Astrocyte of the hippocampus (primary cell): ENCODE results near the gene COX6B1.
A peak's percentile ranks its signal among the peaks of the same experiment; 100 is the strongest.
"Not testable (repeated sequence)": the region's sequence is repeated elsewhere in the genome, so short reads cannot be mapped to it uniquely, and the experiment has no call there.

ENCODE experiments used
- DNase-seq: peaks from one replicate; pipeline ENCODE4 v3.0.0; 2011; ENCODE audit warnings: low read depth, low spot score

The COX6B1 gene

DNA sequence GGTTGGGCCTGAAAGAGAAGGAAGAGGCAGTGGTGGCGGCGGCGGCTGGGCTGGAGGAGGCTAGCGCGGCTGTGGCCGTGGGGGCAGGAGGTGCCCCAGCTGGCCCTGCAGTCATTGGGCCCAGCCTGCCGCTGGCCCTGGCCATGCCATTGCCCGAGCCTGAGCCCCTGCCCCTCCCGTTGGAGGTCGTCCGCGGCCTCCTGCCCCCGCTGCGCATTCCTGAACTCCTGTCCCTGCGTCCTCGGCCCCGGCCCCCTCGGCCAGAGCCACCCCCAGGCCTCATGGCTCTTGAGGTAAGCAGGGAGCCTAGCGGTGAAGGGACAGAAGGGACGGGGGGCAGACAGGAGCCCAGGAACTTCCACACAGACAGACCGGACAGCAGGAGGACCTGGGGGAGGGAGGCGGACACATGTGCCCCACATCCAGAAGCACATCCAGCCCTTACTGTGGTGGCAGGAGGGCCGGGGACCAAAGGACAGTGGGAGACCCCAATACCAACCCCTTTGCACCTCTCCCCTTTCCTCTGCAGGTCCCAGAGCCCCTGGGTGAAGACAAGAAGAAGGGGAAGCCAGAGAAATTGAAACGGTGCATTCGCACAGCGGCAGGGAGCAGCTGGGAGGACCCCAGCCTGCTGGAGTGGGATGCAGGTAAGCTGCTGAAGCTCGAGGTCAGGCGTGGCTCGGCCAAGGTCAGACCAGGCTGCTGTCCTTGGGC is 14.2 kb upstream of the COX6B1 start:
- DNase-seq = no peak

DNA sequence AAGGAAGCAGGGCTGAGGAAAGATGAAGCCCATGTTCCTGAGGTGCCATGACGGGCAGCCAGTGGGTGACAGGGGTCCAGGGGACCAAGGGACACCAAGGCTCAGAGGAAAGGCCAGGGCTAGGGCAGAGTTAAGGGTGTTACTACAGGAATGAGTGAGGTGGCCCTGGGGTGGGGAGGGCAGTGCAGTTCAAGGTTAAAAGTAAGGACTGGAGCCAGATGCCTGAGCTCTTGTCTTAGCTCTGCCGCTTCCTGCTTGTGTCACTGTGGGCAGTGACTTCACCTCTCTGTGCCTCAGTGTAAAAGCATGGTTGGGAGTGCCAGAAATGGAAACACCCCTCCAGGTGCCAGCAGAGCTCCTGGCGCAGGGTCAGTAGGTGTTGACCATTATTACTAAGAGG is 11.5 kb upstream of the COX6B1 start:
- no peak for DNase-seq

DNA sequence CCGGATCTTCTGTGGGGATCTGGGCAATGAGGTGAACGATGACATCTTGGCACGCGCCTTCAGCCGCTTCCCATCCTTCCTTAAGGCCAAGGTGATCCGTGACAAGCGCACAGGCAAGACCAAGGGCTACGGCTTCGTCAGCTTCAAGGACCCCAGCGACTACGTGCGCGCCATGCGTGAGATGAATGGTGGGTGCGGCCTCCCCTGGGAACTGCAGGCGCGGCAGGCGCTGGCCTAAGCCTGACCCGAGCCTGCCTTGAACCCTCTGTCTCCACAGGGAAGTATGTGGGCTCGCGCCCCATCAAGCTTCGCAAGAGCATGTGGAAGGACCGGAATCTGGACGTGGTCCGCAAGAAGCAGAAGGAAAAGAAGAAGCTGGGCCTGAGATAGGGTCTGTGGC is 11.0 kb upstream of the COX6B1 start:
- no peak for DNase-seq

DNA sequence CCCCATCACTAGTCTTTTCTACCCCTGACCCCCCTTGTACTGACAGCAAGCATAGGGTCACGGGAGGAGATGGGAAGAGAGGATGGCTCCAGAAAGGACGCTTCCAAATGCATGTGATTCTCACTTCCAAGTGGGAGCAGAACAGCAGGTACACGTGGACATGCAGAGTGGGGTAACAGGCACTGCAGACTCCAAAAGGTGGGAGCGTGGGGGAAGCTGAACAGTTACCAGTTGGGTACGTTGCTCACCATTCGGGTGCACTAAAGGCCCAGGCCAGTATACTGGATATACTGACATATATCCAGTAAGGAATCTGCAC is 8.8 kb upstream of the COX6B1 start:
- DNase-seq = no peak

DNA sequence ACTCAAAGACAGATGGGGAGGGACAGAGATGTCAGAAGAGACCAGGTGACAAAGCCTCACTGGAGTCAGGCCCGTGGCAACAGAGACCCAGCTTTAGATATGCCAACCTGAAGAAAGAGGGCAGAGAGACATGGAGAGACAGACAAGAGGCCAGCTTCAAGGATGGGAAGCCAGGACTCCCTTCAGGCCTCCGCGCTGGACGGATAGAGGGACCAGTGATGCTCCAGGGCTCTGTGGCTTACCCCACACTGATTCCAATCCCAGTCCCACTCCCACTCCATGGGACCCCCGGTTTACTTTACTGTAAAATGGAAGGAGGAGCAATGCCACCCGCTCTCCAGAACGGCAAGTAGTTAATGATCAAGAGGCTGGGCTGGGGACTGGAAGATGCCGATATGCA is 8.3 kb upstream of the COX6B1 start:
- no peak for DNase-seq

DNA sequence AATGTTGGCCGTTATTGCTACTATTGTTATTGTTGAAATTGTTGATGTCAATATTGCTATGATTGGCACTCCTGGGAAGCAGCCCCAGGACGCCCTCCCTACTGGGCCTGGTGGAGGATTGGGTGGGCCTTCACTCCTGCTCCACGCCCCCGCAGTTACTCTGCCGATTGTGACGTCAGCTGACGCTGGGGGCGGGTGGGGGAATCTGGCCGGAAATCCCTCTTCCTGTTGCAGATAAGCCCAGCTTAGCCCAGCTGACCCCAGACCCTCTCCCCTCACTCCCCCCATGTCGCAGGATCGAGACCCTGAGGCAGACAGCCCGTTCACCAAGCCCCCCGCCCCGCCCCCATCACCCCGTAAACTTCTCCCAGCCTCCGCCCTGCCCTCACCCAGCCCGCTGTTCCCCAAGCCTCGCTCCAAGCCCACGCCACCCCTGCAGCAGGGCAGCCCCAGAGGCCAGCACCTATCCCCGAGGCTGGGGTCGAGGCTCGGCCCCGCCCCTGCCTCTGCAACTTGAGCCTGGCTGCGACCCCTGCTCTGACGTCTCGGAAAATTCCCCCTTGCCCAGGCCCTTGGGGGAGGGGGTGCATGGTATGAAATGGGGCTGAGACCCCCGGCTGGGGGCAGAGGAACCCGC is 6.5 kb upstream of the COX6B1 start, which contains the start of gene ETV2:
Gene ETV2 (plus strand): TSS at position 231 of the 637 bp plus-strand sequence. CDS start 716 bp downstream, outside the sequence.
- peak; percentile 21 for DNase-seq

DNA sequence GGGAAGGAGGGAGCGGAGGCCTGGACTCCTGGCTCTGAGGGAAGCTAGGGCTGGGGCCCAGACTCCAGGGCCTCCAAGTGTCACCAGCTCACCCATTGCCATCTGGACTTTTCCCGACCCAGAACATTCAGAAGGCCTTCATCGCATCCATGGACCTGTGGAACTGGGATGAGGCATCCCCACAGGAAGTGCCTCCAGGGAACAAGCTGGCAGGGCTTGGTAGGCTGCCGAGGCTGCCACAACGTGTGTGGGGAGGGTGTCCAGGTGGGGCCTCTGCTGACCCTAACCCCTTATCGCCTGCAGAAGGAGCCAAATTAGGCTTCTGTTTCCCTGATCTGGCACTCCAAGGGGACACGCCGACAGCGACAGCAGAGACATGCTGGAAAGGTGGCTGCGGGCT is 5.8 kb upstream of the COX6B1 start:
- no peak for DNase-seq

DNA sequence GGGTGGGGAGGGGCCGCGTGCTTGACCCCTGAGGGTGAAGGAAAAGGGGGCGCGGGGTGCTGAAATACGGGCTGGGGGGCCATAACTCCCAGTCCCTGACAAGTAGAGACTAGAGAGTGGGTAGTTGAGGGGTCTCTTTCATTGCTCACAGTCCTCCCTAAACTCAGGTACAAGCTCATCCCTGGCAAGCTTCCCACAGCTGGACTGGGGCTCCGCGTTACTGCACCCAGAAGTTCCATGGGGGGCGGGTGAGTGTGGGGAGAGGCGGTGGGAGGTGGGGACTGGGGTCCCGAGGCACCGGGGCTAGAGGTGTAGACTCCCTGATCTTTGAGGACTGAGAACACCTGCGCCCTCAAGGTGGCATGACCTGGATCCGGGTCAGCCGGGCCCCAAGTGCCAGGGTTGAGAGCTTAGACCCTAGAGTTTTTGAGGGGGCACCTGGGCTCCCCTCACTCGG is 5.3 kb upstream of the COX6B1 start:
- no peak for DNase-seq

DNA sequence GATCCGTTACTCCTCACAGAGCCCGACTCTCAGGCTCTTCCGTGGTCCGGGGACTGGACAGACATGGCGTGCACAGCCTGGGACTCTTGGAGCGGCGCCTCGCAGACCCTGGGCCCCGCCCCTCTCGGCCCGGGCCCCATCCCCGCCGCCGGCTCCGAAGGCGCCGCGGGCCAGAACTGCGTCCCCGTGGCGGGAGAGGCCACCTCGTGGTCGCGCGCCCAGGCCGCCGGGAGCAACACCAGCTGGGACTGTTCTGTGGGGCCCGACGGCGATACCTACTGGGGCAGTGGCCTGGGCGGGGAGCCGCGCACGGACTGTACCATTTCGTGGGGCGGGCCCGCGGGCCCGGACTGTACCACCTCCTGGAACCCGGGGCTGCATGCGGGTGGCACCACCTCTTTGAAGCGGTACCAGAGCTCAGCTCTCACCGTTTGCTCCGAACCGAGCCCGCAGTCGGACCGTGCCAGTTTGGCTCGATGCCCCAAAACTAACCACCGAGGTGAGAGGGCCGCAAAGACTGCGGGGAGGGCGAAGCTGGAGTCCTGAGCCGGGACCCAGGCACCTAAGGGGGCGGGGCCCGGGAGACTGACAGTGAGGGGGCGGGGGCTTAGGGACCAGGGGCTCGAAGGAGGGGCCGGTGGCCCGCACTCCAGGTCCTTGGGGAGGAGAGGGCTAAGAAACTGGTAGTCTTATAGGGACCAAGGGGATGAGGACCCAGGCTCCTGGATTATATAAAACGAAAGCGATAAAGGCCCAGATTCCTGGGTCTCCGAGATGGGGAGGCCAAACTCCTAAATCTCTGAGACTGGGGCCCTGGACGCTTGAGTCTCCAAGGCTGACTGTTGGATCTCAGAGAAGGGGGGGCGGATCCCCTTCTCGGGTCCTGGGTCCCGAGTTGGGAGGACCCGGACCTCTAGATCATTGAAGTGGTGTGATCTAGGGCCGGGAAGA is 4.6 kb upstream of the COX6B1 start:
- DNase-seq = peak; percentile 90

DNA sequence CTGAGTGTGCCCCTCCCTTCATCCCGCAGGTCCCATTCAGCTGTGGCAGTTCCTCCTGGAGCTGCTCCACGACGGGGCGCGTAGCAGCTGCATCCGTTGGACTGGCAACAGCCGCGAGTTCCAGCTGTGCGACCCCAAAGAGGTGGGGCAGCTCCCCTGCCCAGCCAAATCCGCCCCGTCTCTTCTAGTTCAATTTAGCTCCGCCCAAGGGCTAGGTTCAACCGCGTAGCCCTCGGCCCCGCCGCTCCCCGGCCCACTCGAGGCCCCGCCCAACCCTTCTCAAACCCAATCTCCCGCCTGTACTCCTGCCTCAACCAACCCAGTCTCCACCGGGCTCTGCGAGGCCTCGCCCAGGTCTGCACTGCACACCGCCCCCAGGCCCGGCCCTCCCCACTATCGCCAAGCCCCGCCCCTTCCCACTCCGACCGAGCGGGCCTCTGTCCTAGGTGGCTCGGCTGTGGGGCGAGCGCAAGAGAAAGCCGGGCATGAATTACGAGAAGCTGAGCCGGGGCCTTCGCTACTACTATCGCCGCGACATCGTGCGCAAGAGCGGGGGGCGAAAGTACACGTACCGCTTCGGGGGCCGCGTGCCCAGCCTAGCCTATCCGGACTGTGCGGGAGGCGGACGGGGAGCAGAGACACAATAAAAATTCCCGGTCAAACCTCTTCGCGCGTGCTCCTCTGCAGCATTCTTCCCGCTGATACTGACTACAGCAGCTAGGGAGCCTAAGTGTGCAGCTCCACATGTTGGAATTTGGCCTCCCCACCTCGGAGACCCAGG is 3.7 kb upstream of the COX6B1 start:
- DNase-seq = peak; percentile 96

DNA sequence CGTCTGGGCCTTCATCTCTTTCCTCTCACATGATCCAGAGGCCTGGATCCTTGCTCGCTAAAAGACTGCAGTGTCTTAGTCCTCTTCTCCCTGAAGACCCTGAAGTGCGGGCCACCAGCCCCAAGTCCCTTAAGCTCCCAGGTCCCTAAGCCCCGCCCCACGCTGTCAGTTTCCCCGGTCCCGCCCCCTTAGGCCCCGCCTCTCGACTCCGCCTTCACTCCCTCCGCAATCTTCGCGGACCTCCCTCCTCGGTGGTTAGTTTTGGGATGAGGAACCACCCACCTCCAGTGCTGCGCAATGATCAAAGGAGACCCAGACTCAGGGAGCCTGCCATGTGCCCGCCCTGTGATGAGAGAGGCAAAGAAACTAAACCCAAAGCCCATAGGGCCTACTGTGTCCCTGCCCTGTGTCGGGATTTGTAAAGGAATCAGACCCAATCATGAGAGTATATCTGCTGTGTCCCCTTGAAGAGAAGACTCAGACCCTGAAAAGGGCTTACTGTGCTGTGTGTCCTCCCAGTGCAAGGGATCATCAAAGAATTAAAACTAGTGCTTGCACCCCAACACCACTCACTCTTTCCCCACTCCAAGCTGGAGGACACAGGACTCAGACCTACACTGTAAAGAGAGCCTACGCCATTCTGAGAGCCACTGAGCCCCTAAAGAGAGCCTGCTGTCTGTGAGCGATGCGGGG is 3.0 kb upstream of the COX6B1 start:
- peak; percentile 73 for DNase-seq

DNA sequence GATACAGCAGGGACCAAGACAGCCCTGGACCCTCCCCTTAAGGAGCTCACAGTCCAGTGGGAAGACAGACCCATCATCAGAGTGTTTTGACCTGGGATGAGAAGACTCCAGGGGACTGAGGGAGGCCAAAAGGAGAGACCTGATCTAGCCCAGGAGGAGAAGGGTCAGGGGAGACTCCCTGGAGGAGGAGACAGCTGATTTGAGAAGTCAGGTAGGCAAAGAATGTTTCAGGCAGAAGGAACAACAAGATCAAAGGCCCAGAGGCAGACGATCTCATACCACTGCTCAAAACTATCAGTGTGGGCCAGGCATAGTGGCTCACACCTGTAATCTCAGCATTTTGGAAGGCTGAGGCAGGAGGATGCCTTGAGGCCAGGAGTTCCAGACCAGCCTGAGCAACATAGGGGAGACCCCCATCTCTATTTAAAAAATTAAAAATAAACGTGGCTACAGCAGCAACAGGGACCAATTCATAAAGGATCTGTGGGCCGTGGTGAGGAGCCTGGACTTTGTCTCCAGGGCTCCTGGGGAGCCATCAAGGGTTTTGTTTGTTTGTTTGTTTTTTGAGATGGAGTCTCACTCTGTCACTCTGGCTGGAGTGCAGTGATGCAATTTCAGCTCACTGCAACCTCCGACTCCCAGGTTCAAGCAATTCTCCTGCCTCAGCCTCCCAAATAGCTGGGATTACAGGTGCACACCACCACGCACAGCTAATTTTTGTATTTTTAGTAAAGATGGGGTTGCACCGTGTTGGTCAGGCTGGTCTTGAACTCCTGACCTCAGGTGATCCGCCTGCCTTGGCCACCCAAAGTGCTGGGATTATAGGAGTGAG is 2.2 kb upstream of the COX6B1 start:
- no peak for DNase-seq

DNA sequence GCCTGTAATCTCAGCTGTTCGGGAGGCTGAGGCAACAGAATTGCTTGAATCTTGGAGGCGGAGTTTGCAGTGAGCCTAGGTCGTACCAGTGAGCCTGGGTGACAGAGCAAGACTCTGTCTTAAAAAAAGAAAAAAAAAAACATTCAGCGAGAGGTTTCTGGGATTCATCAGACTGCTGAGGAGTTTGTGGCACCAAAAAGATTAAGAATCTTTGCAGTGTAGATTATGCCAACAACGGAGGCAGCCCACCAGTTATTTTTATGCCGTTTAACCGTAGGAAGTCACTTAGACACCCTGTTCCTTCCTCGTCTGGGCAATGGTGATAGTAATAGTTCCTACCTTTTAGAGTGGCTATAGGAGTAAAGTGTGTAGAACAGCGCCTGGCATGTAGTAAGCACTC is 2.5 kb downstream of the COX6B1 start:
- DNase-seq = no peak

DNA sequence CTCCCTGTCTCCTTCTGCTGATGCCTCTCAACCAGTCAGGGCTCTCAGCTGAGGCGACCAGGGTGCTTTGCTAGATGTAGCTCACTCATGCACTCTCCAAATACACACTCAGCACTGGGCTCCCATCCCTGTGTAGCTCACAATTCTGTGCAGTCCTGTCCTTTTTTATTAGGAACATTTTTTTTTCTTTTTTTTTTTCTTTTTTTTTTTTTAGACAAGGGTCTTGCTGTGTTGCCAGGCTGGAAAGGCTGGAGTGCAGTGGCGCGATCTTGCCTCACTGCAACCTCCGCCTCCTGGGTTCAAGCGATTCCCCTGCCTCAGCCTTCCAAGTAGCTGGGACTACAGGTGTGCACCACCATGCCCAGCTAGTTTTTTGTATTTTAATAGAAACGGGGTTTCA is 6.7 kb downstream of the COX6B1 start:
- not testable (repeated sequence) for DNase-seq

DNA sequence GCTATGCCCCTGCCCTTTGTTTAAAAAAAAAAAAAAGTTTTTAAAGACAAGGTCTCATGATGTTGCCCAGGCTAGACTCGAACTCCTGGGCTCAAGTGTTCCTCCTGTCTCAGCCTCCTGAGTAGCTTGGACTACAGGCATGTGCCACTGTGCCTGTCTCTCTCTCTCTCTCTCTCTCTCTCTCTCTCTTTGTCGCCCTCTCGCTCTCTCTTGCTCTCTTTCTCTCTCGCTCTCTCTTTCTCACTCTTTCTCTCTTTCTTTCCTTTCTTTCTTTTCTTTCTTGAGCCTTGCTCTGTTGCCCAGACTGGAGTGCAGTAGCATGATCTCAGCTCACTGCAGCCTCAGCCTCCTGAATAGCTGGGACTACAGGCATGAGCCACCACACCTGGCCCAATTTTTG is 7.5 kb downstream of the COX6B1 start:
- DNase-seq = no peak

DNA sequence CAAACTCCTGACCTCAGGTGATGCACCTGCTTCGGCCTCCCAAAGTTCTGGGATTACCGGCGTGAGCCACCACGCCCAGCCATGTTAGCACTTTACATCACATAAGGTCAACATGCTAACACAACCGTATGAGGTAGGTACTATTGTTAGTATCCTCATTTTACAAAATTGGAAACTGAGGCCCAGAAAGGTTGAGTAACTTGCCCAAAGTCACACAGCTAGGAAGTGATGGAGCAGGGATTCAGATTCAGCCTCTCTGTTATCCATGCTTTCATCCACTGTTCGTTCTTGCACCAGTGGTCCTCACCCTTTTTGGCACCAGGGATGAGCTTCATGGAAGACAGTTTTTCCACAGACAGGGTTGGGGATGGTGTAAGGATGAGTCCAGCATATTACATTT is 8.6 kb downstream of the COX6B1 start:
- no peak for DNase-seq

DNA sequence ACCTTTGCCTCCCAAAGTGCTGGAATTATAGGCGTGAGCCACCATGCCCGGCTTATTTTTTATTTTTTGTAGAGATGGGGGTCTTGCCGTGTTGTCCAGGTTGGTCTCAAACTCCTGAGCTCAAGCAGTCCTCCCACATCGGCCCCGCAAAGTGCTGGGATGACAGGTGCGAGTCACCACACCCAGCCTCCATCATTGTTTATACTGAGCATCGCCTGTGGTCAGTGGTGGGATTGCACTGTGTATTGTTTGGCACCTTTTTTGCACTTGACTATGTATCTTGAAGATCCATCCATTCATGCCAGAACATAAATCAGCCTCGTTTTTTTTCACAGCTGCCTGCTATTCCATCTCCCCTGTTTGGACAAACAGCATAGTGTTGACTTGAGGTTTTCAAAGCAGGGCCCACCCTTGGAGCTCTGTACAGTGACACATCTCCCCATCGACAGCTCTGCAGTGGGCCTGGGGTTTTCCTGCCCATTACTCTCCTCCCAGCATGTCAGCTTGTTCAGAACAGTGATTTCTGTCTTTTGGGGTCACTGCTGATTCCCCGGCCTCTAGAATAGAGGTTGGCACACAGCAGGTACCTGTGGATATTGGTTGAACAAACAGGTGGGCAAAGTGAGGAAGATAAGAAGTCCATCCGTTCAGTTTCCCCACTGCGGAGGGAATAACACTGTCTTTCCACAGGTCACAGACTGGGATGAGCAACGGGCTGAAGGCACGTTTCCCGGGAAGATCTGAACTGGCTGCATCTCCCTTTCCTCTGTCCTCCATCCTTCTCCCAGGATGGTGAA is 10.0 kb downstream of the COX6B1 start:
- no peak for DNase-seq

DNA sequence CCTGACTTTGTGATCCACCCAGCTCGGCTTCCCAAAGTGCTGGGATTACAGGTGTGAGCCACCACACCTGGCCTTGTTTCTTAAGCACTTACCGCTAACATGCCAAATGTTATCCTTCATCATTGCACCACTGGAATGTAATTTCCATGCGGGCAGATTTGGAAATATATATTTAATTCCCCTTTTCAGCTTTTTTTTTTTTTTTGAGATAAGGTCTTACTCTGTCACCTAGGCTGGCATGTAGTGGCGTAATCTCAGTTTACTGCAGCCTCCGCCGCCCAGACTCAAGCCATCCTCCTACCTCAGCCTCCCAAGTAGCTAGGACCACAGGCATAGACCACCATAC is 13.8 kb downstream of the COX6B1 start:
- DNase-seq = no peak

DNA sequence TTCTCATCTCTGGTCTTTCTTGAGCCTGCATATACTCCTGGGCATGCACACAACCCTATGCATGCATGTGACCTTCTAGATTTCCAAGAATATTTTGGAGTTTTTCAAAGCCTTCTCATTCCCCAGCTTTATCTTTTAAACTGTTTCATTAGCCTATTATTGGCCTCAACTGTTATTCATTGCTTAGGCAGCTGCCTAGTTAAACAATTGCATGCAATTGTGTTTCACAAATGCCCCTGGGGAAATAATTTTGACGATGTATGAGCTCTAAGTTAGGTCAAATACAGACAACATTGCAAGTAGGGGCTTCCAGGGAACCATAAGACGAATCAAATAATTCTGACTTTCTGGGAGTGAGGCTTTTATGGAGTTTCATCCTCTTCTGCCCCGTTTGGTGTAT is 15.9 kb downstream of the COX6B1 start:
- no peak for DNase-seq
